HCT116 (cell line): ENCODE data around the gene SKI. TPM values are rescaled to one million over a fixed set of nuclear protein-coding genes. Genes with fewer than 3 reads are reported as not detected.

ENCODE experiments used
- ATAC-seq: fragments of 200-7000 bp; cut with Tn5 transposase; 2 replicates; pipeline ENCODE4 v1.9.1; 2020; ENCODE audit warnings: mild to moderate bottlenecking, moderate library complexity
- BruUV-seq: library from RNA; stranded (reverse); fragments of 400-500 nt; replicated peaks from 2 replicates; lab custom pipeline; 2021; lab: Mats Ljungman, UMichigan
- CTCF ChIA-PET: fragments of 300-600 bp; sonication (Branson Sonifier 250); formaldehyde crosslinking; loops from one replicate; lab custom pipeline; 2021; ENCODE audit warnings: antibody characterized with exemption; lab: Charles Lee
- POLR2A ChIA-PET: fragments of 300-600, 350-600 bp; sonication (Branson Sonifier 250); formaldehyde crosslinking; loops from one replicate; lab custom pipeline; 2021; ENCODE audit warnings: antibody characterized with exemption; lab: Charles Lee
- RAD21 ChIA-PET, 2 experiments: fragments of 300-600 bp; sonication (Branson Sonifier 250); formaldehyde crosslinking; loops; one replicate each; lab custom pipeline; 2023; ENCODE audit warnings: low total read pairs in 2 of 2; ENCODE audit not compliant: uncharacterized antibody in 2 of 2, unreplicated experiment in 2 of 2, low non-redundant PET in 1 of 2; lab: Charles Lee
- DNase-seq: peaks from one replicate; pipeline ENCODE4 v3.0.0-alpha.2; 2010; ENCODE audit warnings: low read depth, low spot score
- H2AFZ ChIP-seq: fragments of 200-600 bp; shearing (Covaris generic), sonication (generic); 2 replicates; pipeline ENCODE4 v1.6.1; 2017; ENCODE audit warnings: low read depth, mixed run types, mixed read lengths, antibody characterized with exemption, low read length; ENCODE audit not compliant: poor library complexity, severe bottlenecking
- H3K27ac ChIP-seq: 2 replicates; pipeline ENCODE4 v1.5.1; 2012; ENCODE audit warnings: low read depth, low read length
- H3K27me3 ChIP-seq: fragments of 200-600 bp; sonication (generic); 2 replicates; pipeline ENCODE4 v1.6.1; 2016; ENCODE audit warnings: mixed run types, low read length, mixed read lengths; ENCODE audit not compliant: insufficient read depth
- H3K36me3 ChIP-seq, 2 experiments: fragments of 200-500 bp in 1 of 2; fragments of 200-600 bp in 1 of 2; sonication (Bioruptor generic) in 1 of 2; sonication (generic) in 1 of 2; 2 replicates each; pipeline versions ENCODE4 v1.5.1 to v1.6.1; 2014 to 2016; ENCODE audit warnings: low read length in 2 of 2, inconsistent platforms in 1 of 2, mixed read lengths in 1 of 2, mixed run types in 1 of 2; ENCODE audit not compliant: insufficient read depth in 2 of 2, control insufficient read depth in 1 of 2
- H3K4me1 ChIP-seq, 2 experiments: fragments of 200-600 bp in 1 of 2; sonication (generic) in 1 of 2; 2 replicates each; pipeline versions ENCODE4 v1.5.1 to v1.6.1; 2012 to 2017; ENCODE audit warnings: low read length in 2 of 2, inconsistent platforms in 1 of 2, mild to moderate bottlenecking in 1 of 2, mixed read lengths in 1 of 2, mixed run types in 1 of 2, moderate library complexity in 1 of 2; ENCODE audit not compliant: insufficient read depth in 2 of 2, control insufficient read depth in 1 of 2
- H3K4me2 ChIP-seq: fragments of 200-600 bp; sonication (generic); 2 replicates; pipeline ENCODE4 v1.6.1; 2017; ENCODE audit warnings: mixed run types, low read length, mixed read lengths
- H3K4me3 ChIP-seq, 2 experiments: fragments of 200-600 bp in 1 of 2; sonication (generic) in 1 of 2; replicated peaks in 1 of 2; 2 replicates each; pipeline ENCODE4 v1.5.1; 2011 to 2016; ENCODE audit warnings: low read length in 2 of 2, control low read depth in 1 of 2, low read depth in 1 of 2, mild to moderate bottlenecking in 1 of 2, mixed read lengths in 1 of 2, mixed run types in 1 of 2
- H3K79me2 ChIP-seq: fragments of 200-600 bp; sonication (generic); 2 replicates; pipeline ENCODE4 v1.6.1; 2017; ENCODE audit warnings: mild to moderate bottlenecking, mixed run types, low read length, moderate library complexity, mixed read lengths; ENCODE audit not compliant: insufficient read depth
- H3K9ac ChIP-seq: fragments of 200-600 bp; sonication (generic); 2 replicates; pipeline ENCODE4 v1.6.1; 2016; ENCODE audit warnings: low read length, mixed read lengths
- H3K9me2 ChIP-seq: fragments of 200-600 bp; sonication (generic), shearing (Covaris generic); 2 replicates; pipeline ENCODE4 v1.6.1; 2017; ENCODE audit warnings: mixed run types, mild to moderate bottlenecking, moderate library complexity; ENCODE audit not compliant: insufficient read depth
- H3K9me3 ChIP-seq, 2 experiments: fragments of 200-500 bp in 1 of 2; fragments of 200-600 bp in 1 of 2; sonication (Bioruptor generic) in 1 of 2; sonication (generic) in 1 of 2; 2 replicates each; pipeline ENCODE4 v1.6.1; 2014 to 2017; ENCODE audit warnings: low read length in 2 of 2, mixed read lengths in 2 of 2, inconsistent platforms in 1 of 2, low read depth in 1 of 2, mild to moderate bottlenecking in 1 of 2, mixed run types in 1 of 2, moderate library complexity in 1 of 2; ENCODE audit not compliant: control insufficient read depth in 1 of 2, insufficient read depth in 1 of 2
- H4K20me1 ChIP-seq: fragments of 200-600 bp; sonication (generic), shearing (Covaris generic); 2 replicates; pipeline ENCODE4 v1.6.1; 2017; ENCODE audit warnings: mixed run types, mild to moderate bottlenecking, moderate library complexity; ENCODE audit not compliant: insufficient read depth
- ATF3 ChIP-seq: IDR thresholded peaks from 2 replicates; pipeline ENCODE4 v1.6.1; 2012
- CBX3 ChIP-seq: IDR thresholded peaks from 2 replicates; pipeline ENCODE4 v1.6.1; 2012; ENCODE audit warnings: low read depth
- EZH2phosphoT487 ChIP-seq: fragments of 200-600 bp; IDR thresholded peaks from 2 replicates; pipeline ENCODE4 v1.6.1; 2018; ENCODE audit warnings: antibody characterized with exemption, borderline replicate concordance
- POLR2A ChIP-seq: IDR thresholded peaks from 2 replicates; pipeline ENCODE4 v1.7.0; 2011; ENCODE audit warnings: borderline replicate concordance; ENCODE audit not compliant: insufficient read depth, insufficient read length; ENCODE audit errors: extremely low read depth
- POLR2AphosphoS5 ChIP-seq: IDR thresholded peaks from 2 replicates; pipeline ENCODE4 v1.6.1; 2011; ENCODE audit warnings: mild to moderate bottlenecking, low read depth, low read length, moderate library complexity
- RAD21 ChIP-seq: IDR thresholded peaks from 2 replicates; pipeline ENCODE4 v1.6.1; 2012; ENCODE audit warnings: low read depth, mild to moderate bottlenecking
- SP1 ChIP-seq: IDR thresholded peaks from 2 replicates; pipeline ENCODE4 v1.6.1; 2012; ENCODE audit warnings: low read depth
- TCF7L2 ChIP-seq: IDR thresholded peaks from 2 replicates; pipeline ENCODE4 v1.7.0; 2011; ENCODE audit warnings: borderline replicate concordance, inconsistent platforms; ENCODE audit not compliant: insufficient read depth, insufficient read length; ENCODE audit errors: extremely low read depth
- YY1 ChIP-seq: IDR thresholded peaks from 2 replicates; pipeline ENCODE4 v1.6.1; 2011; ENCODE audit warnings: low read length, low read depth, moderate library complexity, mild to moderate bottlenecking; ENCODE audit not compliant: insufficient replicate concordance; ENCODE audit errors: extremely low read depth
- ZFX ChIP-seq: fragments of 450-650 bp; IDR thresholded peaks from 2 replicates; pipeline ENCODE4 v1.6.1; 2017
- intact Hi-C: fragments of 100-400 bp; cut with micrococcal nuclease; formaldehyde crosslinking; loops from 2 replicates; pipeline ENCODE4 v1.10.0; 2022
- total RNA-seq: library from RNA; stranded (reverse); gene quantifications from one replicate; pipeline ENCODE4 v1.2.1, GENCODE V29; 2021; ENCODE audit not compliant: unreplicated experiment

Gene SKI
- total RNA-seq, 1 experiment from 2014 or later, result 56.2 TPM

- no peaks in the 10 kb centered on the region for H3K36me3 ChIP-seq
- H3K27me3 ChIP-seq, result no peaks in the 10 kb centered on the region
- DNase-seq, result no peak
- H3K9ac ChIP-seq, result no peak overlapping the region
- no peaks in the 10 kb centered on the region for H3K9me3 ChIP-seq
- H3K4me1 ChIP-seq, result no peaks in the 10 kb centered on the region
- H3K4me2 ChIP-seq, result no peak overlapping the region
- H3K9me2 ChIP-seq, result no peaks in the 10 kb centered on the region
- peaks cover 8% of the 10 kb centered on the region; the same call in 1 of the 2 replicates for H4K20me1 ChIP-seq
- intact Hi-C loops, result no loop called here
- ChIA-PET POLR2A (no interaction called here), RAD21 (no interaction called here), CTCF (no interaction called here)
- H3K79me2 ChIP-seq, result peaks cover 97% of the 10 kb centered on the region
- no peak overlapping the region for H3K4me3 ChIP-seq
- H3K27ac ChIP-seq, result no peak overlapping the region; the same call in 1 of the 2 replicates
- peak; percentile 21; the same call in 1 of the 2 replicates for ATAC-seq
- no TSS peak for BruUV-seq
- no peak overlapping the region for H2AFZ ChIP-seq
- TF ChIP-seq TCF7L2, result no peak
- TF ChIP-seq ZFX, result no peak
- TF ChIP-seq ATF3, result no peak
- no peak for TF ChIP-seq CBX3
- TF ChIP-seq SP1, result no peak
- TF ChIP-seq YY1, result no peak
- TF ChIP-seq POLR2AphosphoS5, result no peak
- no peak for TF ChIP-seq RAD21
- TF ChIP-seq POLR2A, result no peak
- TF ChIP-seq EZH2phosphoT487, result no peak
Observed at GRCh38 chr1:2290171-2290578, 62.1 kb downstream of the SKI start.
